HepG2 (cell line): ENCODE results near the gene SAP130. TPM values are rescaled to one million over a fixed set of nuclear protein-coding genes. Genes with fewer than 3 reads are reported as not detected.

ENCODE experiments used
- ELF1 ChIP-seq: sonication (generic); formaldehyde crosslinking; IDR thresholded peaks from 2 replicates; pipeline ENCODE4 v1.4.0; 2020; ENCODE audit warnings: missing genetic modification reagents
- HOXA5 ChIP-seq: sonication (generic); formaldehyde crosslinking; IDR thresholded peaks from 2 replicates; pipeline ENCODE4 v1.4.0; 2020; ENCODE audit warnings: missing genetic modification reagents
- IRX3 ChIP-seq: sonication (generic); formaldehyde crosslinking; IDR thresholded peaks from 2 replicates; pipeline ENCODE4 v1.8.1; 2023; ENCODE audit warnings: mild to moderate bottlenecking, low read depth, missing genetic modification reagents, borderline replicate concordance
- NR2C2 ChIP-seq: sonication (generic); formaldehyde crosslinking; IDR thresholded peaks from 2 replicates; pipeline ENCODE4 v1.4.0; 2020; ENCODE audit warnings: missing genetic modification reagents, mild to moderate bottlenecking, moderate library complexity, borderline replicate concordance
- NR2F1 ChIP-seq, 2 experiments: fragments of 450-650 bp in 1 of 2; formaldehyde crosslinking in 1 of 2; IDR thresholded peaks; 2 replicates each; pipeline versions ENCODE4 v1.5.0 to v1.6.1; 2016 to 2020; ENCODE audit warnings: mild to moderate bottlenecking in 1 of 2, missing compliant biosample characterization in 1 of 2, missing genetic modification reagents in 1 of 2, moderate library complexity in 1 of 2
- RARA ChIP-seq: IDR thresholded peaks from 2 replicates; pipeline ENCODE4 v1.6.1; 2016; ENCODE audit warnings: missing genetic modification reagents, missing compliant biosample characterization
- RXRB ChIP-seq: IDR thresholded peaks from 2 replicates; pipeline ENCODE4 v1.6.1; 2016; ENCODE audit warnings: borderline replicate concordance, missing genetic modification reagents, missing compliant biosample characterization
- SAFB2 ChIP-seq: sonication (generic); formaldehyde crosslinking; IDR thresholded peaks from 2 replicates; pipeline ENCODE4 v1.5.1; 2020; ENCODE audit warnings: missing genetic modification reagents, low read depth, mild to moderate bottlenecking, borderline replicate concordance
- TEAD3 ChIP-seq: optimal IDR thresholded peaks from 2 replicates; pipeline ENCODE3; 2016; ENCODE audit warnings: borderline replicate concordance
- ZNF331 ChIP-seq: sonication (generic); formaldehyde crosslinking; IDR thresholded peaks from 2 replicates; pipeline ENCODE4 v1.4.0; 2020; ENCODE audit warnings: missing genetic modification reagents
- ZNF605 ChIP-seq: sonication (generic); formaldehyde crosslinking; IDR thresholded peaks from 2 replicates; pipeline ENCODE4 v1.8.0; 2022; ENCODE audit warnings: mild to moderate bottlenecking, missing genetic modification reagents
- ZNF841 ChIP-seq: sonication (generic); formaldehyde crosslinking; IDR thresholded peaks from 2 replicates; pipeline ENCODE4 v1.8.1; 2023; ENCODE audit warnings: missing genetic modification reagents, borderline replicate concordance
- ZSCAN20 ChIP-seq: sonication (generic); formaldehyde crosslinking; IDR thresholded peaks from 2 replicates; pipeline ENCODE4 v1.4.0; 2020; ENCODE audit warnings: missing genetic modification reagents, mild to moderate bottlenecking, borderline replicate concordance
- polyA plus RNA-seq, 8 experiments: library from polyadenylated mRNA; depleted of rRNA in 3 of 8; stranded (reverse) in 7 of 8; unstranded in 1 of 8; fragments of >200 nt; fragmentation: Illumina TruSeq in 4 of 8; extraction: Trizol in 4 of 8; gene quantifications; 2 replicates each; pipeline versions ENCODE4 v1.2.1 to v1.2.3, GENCODE V29; 2011 to 2016; ENCODE audit warnings: low read depth in 4 of 8, missing spikeins in 1 of 8, mixed read lengths in 1 of 8; ENCODE audit not compliant: insufficient read depth in 1 of 8
- total RNA-seq, 5 experiments: library from RNA; depleted of rRNA; stranded (reverse); fragments of >200 nt; fragmentation: Illumina TruSeq; extraction: Trizol; gene quantifications; 2 replicates each; pipeline ENCODE4 v1.2.3, GENCODE V29; 2016; ENCODE audit warnings: low read depth in 1 of 5
- TF ChIP-seq, protein P1 (sequence below): sonication (generic); formaldehyde crosslinking; IDR thresholded peaks from 2 replicates; pipeline ENCODE4 v1.5.0; 2020; ENCODE audit warnings: mild to moderate bottlenecking, missing genetic modification reagents, borderline replicate concordance
- TF ChIP-seq, protein P2 (sequence below): IDR thresholded peaks from 2 replicates; pipeline ENCODE4 v1.4.0; 2020; ENCODE audit warnings: mild to moderate bottlenecking, missing genetic modification reagents
- TF ChIP-seq, protein P3 (sequence below): IDR thresholded peaks from 2 replicates; pipeline ENCODE4 v1.6.1; 2016; ENCODE audit warnings: low read depth
- TF ChIP-seq, protein P4 (sequence below): sonication (generic); formaldehyde crosslinking; IDR thresholded peaks from 2 replicates; pipeline ENCODE4 v1.4.0; 2020; ENCODE audit warnings: missing genetic modification reagents

Gene SAP130
- total and polyA plus RNA-seq, 2 of the 13 experiments (the other 11 are each of a cell fraction or from before 2014, with no cell fraction given) = 11.1 to 18.6 TPM

DNA sequence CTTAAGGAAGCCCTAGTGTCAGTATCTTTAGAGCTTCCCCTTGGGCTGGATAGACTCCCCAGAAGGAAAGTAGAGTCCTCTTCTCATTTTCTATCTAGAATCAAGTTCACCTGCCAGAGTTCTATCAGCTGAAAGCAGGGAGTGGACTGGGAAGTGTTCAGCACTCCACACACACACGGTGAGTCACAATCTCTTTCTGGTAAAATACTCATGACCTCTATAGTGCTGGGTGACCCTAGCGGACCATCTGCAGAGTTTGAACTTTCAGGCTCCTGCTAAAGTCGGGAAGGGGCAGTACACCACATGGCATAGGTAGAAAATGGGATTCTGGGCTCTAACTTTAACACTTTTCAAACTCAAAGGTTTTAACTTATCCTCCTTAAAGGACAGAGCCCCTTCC lies 43.3 kb downstream of the SAP130 start (continued):
- TF ChIP-seq, protein P1, sequence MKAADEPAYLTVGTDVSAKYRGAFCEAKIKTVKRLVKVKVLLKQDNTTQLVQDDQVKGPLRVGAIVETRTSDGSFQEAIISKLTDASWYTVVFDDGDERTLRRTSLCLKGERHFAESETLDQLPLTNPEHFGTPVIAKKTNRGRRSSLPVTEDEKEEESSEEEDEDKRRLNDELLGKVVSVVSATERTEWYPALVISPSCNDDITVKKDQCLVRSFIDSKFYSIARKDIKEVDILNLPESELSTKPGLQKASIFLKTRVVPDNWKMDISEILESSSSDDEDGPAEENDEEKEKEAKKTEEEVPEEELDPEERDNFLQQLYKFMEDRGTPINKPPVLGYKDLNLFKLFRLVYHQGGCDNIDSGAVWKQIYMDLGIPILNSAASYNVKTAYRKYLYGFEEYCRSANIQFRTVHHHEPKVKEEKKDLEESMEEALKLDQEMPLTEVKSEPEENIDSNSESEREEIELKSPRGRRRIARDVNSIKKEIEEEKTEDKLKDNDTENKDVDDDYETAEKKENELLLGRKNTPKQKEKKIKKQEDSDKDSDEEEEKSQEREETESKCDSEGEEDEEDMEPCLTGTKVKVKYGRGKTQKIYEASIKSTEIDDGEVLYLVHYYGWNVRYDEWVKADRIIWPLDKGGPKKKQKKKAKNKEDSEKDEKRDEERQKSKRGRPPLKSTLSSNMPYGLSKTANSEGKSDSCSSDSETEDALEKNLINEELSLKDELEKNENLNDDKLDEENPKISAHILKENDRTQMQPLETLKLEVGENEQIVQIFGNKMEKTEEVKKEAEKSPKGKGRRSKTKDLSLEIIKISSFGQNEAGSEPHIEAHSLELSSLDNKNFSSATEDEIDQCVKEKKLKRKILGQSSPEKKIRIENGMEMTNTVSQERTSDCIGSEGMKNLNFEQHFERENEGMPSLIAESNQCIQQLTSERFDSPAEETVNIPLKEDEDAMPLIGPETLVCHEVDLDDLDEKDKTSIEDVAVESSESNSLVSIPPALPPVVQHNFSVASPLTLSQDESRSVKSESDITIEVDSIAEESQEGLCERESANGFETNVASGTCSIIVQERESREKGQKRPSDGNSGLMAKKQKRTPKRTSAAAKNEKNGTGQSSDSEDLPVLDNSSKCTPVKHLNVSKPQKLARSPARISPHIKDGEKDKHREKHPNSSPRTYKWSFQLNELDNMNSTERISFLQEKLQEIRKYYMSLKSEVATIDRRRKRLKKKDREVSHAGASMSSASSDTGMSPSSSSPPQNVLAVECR = no peak
- no peak for TF ChIP-seq ZNF605 (CRISPR knock-in tag)
- TF ChIP-seq, protein P2, sequence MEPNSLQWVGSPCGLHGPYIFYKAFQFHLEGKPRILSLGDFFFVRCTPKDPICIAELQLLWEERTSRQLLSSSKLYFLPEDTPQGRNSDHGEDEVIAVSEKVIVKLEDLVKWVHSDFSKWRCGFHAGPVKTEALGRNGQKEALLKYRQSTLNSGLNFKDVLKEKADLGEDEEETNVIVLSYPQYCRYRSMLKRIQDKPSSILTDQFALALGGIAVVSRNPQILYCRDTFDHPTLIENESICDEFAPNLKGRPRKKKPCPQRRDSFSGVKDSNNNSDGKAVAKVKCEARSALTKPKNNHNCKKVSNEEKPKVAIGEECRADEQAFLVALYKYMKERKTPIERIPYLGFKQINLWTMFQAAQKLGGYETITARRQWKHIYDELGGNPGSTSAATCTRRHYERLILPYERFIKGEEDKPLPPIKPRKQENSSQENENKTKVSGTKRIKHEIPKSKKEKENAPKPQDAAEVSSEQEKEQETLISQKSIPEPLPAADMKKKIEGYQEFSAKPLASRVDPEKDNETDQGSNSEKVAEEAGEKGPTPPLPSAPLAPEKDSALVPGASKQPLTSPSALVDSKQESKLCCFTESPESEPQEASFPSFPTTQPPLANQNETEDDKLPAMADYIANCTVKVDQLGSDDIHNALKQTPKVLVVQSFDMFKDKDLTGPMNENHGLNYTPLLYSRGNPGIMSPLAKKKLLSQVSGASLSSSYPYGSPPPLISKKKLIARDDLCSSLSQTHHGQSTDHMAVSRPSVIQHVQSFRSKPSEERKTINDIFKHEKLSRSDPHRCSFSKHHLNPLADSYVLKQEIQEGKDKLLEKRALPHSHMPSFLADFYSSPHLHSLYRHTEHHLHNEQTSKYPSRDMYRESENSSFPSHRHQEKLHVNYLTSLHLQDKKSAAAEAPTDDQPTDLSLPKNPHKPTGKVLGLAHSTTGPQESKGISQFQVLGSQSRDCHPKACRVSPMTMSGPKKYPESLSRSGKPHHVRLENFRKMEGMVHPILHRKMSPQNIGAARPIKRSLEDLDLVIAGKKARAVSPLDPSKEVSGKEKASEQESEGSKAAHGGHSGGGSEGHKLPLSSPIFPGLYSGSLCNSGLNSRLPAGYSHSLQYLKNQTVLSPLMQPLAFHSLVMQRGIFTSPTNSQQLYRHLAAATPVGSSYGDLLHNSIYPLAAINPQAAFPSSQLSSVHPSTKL (CRISPR knock-in tag) = peak; percentile 25; the same call in 1 of the 2 replicates
- 0 out of 2 replicates have a peak, but pooled peaks have one; percentile 19 for TF ChIP-seq ELF1
- TF ChIP-seq RXRB (CRISPR knock-in tag) = peak; percentile 34; the same call in 1 of the 2 replicates
- TF ChIP-seq ZNF841 (CRISPR knock-in tag) = no peak
- no peak for TF ChIP-seq HOXA5 (CRISPR knock-in tag)
- TF ChIP-seq, protein P3, sequence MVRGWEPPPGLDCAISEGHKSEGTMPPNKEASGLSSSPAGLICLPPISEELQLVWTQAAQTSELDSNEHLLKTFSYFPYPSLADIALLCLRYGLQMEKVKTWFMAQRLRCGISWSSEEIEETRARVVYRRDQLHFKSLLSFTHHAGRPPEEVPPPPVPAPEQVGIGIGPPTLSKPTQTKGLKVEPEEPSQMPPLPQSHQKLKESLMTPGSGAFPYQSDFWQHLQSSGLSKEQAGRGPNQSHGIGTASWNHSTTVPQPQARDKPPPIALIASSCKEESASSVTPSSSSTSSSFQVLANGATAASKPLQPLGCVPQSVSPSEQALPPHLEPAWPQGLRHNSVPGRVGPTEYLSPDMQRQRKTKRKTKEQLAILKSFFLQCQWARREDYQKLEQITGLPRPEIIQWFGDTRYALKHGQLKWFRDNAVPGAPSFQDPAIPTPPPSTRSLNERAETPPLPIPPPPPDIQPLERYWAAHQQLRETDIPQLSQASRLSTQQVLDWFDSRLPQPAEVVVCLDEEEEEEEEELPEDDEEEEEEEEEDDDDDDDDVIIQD (CRISPR knock-in tag) = peak; percentile 58; the same call in 1 of the 2 replicates
- peak; percentile 22 for TF ChIP-seq TEAD3 (CRISPR knock-in tag)
- TF ChIP-seq, protein P4, sequence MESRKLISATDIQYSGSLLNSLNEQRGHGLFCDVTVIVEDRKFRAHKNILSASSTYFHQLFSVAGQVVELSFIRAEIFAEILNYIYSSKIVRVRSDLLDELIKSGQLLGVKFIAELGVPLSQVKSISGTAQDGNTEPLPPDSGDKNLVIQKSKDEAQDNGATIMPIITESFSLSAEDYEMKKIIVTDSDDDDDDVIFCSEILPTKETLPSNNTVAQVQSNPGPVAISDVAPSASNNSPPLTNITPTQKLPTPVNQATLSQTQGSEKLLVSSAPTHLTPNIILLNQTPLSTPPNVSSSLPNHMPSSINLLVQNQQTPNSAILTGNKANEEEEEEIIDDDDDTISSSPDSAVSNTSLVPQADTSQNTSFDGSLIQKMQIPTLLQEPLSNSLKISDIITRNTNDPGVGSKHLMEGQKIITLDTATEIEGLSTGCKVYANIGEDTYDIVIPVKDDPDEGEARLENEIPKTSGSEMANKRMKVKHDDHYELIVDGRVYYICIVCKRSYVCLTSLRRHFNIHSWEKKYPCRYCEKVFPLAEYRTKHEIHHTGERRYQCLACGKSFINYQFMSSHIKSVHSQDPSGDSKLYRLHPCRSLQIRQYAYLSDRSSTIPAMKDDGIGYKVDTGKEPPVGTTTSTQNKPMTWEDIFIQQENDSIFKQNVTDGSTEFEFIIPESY (CRISPR knock-in tag) = peak; percentile 64; the same call in 1 of the 2 replicates
- 0 out of 2 replicates have a peak, but pooled peaks have one; percentile 14 for TF ChIP-seq NR2C2 (CRISPR knock-in tag)
- TF ChIP-seq RARA (CRISPR knock-in tag) = peak; percentile 45
- TF ChIP-seq IRX3 (CRISPR knock-in tag) = no peak
- peak; percentile 67 to 89 for TF ChIP-seq NR2F1 (CRISPR knock-in tag; IDR thresholded peaks at IDR 0.05)
- TF ChIP-seq ZSCAN20 (CRISPR knock-in tag) = no peak
- TF ChIP-seq ZNF331 (CRISPR knock-in tag) = 0 out of 2 replicates have a peak, but pooled peaks have one; percentile 18
- no peak for TF ChIP-seq SAFB2 (CRISPR knock-in tag)
